ENCODE results near the gene IFNL1.

IFNL1 gene

GRCh38 chr19:39307046-39307821, 11.0 kb downstream of the IFNL1 start:
- no peak for TF ChIP-seq REST (IDR thresholded peaks at IDR 0.05; ENCODE audit: insufficient read depth in 1 of 2, low read depth in 2 of 2, low read length in 2 of 2)
- TF ChIP-seq FOXP2 (optimal IDR thresholded peaks at IDR 0.05; ENCODE audit: borderline replicate concordance, extremely low read depth, extremely low read length, insufficient read depth): no peak
- TF ChIP-seq SIN3A (IDR thresholded peaks at IDR 0.05; ENCODE audit: borderline replicate concordance, insufficient read depth, low read length): no peak
- no peak for TF ChIP-seq TAF1 (IDR thresholded peaks at IDR 0.05; ENCODE audit: borderline replicate concordance, insufficient read depth, low read length)
- TF ChIP-seq POLR2AphosphoS5 (IDR thresholded peaks at IDR 0.05; ENCODE audit: low read depth, low read length): no peak

- TF ChIP-seq SIN3A (IDR thresholded peaks at IDR 0.05; ENCODE audit: borderline replicate concordance, insufficient read depth, low read length): no peak
- no peak for TF ChIP-seq REST (IDR thresholded peaks at IDR 0.05; ENCODE audit: insufficient read depth in 1 of 2, low read depth in 2 of 2, low read length in 2 of 2)
- no peak for TF ChIP-seq FOXP2 (optimal IDR thresholded peaks at IDR 0.05; ENCODE audit: borderline replicate concordance, extremely low read depth, extremely low read length, insufficient read depth)
- no peak for TF ChIP-seq TAF1 (IDR thresholded peaks at IDR 0.05; ENCODE audit: borderline replicate concordance, insufficient read depth, low read length)
- TF ChIP-seq POLR2AphosphoS5 (IDR thresholded peaks at IDR 0.05; ENCODE audit: low read depth, low read length): no peak
Observed at GRCh38 chr19:39307822-39308530, 11.8 kb downstream of the IFNL1 start.

GRCh38 chr19:39308531-39309304, 12.5 kb downstream of the IFNL1 start:
- TF ChIP-seq REST (IDR thresholded peaks at IDR 0.05; ENCODE audit: insufficient read depth in 1 of 2, low read depth in 2 of 2, low read length in 2 of 2) (no peak), POLR2AphosphoS5 (IDR thresholded peaks at IDR 0.05; ENCODE audit: low read depth, low read length) (no peak), TAF1 (IDR thresholded peaks at IDR 0.05; ENCODE audit: borderline replicate concordance, insufficient read depth, low read length) (no peak), FOXP2 (optimal IDR thresholded peaks at IDR 0.05; ENCODE audit: borderline replicate concordance, extremely low read depth, extremely low read length, insufficient read depth) (no peak), SIN3A (IDR thresholded peaks at IDR 0.05; ENCODE audit: borderline replicate concordance, insufficient read depth, low read length) (no peak)

- TF ChIP-seq REST (IDR thresholded peaks at IDR 0.05; ENCODE audit: insufficient read depth in 1 of 2, low read depth in 2 of 2, low read length in 2 of 2) (no peak), POLR2AphosphoS5 (IDR thresholded peaks at IDR 0.05; ENCODE audit: low read depth, low read length) (no peak), TAF1 (IDR thresholded peaks at IDR 0.05; ENCODE audit: borderline replicate concordance, insufficient read depth, low read length) (no peak), SIN3A (IDR thresholded peaks at IDR 0.05; ENCODE audit: borderline replicate concordance, insufficient read depth, low read length) (no peak), FOXP2 (optimal IDR thresholded peaks at IDR 0.05; ENCODE audit: borderline replicate concordance, extremely low read depth, extremely low read length, insufficient read depth) (no peak)
Observed at GRCh38 chr19:39310558-39311311, 14.5 kb downstream of the IFNL1 start.

Measured in PFSK-1 (cell line).